NT2/D1 (cell line): ENCODE measurements around the gene CAVIN2.

Experiments
- YY1 ChIP-seq: IDR thresholded peaks from 2 replicates; pipeline ENCODE4 v1.6.1; 2011; ENCODE audit not compliant: insufficient read length, insufficient read depth
- ZNF274 ChIP-seq: IDR thresholded peaks from 2 replicates; pipeline ENCODE4 v1.6.1; 2011; ENCODE audit warnings: mild to moderate bottlenecking, low read depth, low read length

GRCh38 chr2:191845248-191845715 is 1.6 kb downstream of the CAVIN2 start:
- no peak for TF ChIP-seq ZNF274
- no peak for TF ChIP-seq YY1
